NCI-H146 treated with DMSO at 0.1 percent for 48 hours (cell line): ENCODE measurements around the gene TGM5.
"Not testable (repeated sequence)": the region's sequence is repeated elsewhere in the genome, so short reads cannot be mapped to it uniquely, and the experiment has no call there.

Source experiments
- DNase-seq: peaks from one replicate; lab custom pipeline; 2025; ENCODE audit not compliant: unreplicated experiment; lab: John Stamatoyannopoulos, UW

Gene TGM5

GRCh38 chr15:43275740-43276562 is 9.2 kb upstream of the TGM5 start:
- no peak for DNase-seq

DNA sequence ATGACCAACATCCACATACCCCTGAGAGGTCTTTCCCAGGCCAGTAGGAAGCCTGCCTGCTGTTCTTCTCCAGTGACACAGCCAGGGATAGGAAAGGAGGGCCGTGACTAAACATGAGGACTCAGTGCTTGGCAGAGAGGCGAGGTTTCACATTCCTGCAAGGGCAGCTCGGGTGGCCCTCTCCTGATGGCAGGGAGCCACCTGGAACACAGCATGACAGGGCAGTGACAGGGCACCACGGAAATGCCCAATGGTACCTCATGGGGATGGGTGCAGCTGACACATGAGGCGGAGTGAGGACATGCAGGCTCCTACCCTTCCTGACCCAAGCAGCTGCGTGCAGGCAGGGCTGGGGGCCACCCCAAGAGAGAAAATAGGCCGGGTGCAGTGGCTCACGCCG is 7.4 kb upstream of the TGM5 start:
- DNase-seq = no peak

DNA sequence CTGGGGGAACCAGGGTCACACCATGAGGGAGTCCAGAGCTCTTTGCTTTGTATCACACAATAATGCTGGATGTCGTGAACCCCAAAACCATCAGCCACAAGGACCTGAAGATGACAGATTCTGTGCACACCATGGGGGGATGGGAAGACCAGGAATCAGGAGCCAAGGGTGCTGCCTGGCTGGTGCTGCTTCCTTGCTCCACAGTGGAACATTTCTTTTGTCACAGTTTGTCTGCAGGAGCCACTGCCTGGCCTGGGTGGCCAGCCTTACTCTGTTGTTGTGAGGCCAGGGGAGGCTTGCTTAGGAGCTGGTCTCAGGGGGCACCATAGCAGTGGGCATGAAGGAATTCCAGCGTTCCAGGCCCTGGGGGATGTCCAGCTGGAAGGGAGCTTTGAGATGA is 6.5 kb upstream of the TGM5 start:
- DNase-seq = no peak

DNA sequence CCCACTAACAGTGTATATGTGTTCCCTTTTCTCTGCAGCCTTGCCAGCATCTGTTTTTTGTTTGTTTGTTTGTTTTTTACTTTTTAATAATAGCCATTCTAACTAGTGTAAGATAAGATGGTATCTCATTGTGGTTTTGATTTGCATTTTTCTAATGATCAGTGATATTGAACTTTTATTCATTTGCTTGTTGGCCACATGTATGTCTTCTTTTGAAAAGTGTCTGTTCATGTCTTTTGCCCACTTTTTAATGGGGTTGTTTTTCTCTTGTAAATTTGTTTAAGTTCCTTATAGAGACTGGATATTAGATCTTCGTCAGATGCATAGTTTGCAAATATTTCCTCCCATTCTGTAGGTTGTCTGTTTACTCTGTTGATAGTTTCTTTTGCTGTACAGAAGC is 5.2 kb upstream of the TGM5 start:
- not testable (repeated sequence) for DNase-seq

GRCh38 chr15:43270676-43271306 is 4.1 kb upstream of the TGM5 start:
- DNase-seq = no peak

DNA sequence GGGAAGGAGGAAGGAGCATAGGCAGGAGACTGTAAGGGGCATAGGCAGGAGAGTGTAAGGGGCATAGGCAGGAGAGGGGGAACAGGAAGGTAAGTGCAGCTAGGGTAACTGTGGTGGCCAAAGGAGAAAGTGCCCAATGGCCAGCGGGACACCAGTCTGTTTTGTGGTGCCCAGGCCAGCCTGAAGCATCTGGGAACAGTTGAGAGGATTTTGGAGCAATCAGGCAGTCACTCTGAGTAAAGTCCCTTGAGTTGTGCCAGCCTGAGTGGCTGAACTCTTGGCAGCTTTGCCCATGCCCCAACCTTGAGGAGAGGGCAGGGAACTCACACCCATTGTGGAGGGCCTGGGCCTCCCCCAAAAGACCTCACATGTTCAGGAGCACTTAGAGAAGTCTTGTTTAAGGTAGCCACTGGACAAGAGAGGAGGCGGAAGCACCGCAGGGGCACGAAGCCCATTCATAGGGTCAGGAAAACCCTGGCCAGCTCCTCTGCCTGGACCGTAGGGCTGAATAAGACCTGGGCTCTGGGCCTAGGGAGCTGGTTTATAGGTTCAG is 3.5 kb upstream of the TGM5 start:
- DNase-seq = no peak

- DNase-seq = no peak
Observed at GRCh38 chr15:43268111-43269105, 1.7 kb upstream of the TGM5 start.

DNA sequence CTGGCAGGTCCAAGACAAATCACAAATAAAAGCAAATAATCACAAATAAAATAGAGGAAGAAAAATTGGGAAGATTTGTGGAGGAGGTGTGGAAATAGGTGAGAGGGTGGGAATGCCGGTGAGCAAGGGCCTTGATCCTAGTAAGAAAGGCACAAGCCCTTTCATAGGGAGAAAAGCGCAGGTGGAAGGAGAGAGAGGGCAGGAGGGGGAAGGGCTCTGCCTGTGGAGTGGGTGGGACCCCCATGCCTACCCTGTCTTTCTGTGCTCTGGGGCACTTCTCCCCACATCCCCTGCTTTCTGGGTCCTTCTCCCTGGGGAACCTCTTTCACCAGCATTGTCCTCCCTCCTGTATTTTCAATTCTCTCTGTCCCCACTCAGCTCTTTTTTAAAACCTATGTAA is 711 bp upstream of the TGM5 start:
- DNase-seq = no peak

DNA sequence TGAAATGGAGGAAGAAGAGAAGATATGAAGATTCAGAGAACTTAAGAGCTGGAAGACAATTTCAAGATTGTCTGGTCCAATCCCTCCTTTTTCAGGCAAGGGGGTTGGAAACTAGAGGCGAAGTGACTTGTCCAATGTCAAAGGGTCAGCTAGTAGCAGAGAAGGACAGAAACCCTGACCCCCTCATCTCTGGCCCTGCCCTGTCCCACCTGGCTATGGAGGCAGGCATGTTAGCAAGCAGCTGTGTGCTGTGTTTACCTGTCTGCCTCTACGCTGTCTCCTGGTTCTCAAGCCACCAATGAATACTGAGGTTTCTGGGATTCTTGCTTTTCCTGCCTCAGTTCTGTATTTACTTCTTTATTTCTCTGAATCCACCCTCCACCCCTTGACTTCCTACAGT is 342 bp downstream of the TGM5 start:
- DNase-seq = no peak

GRCh38 chr15:43260011-43260615 is 6.6 kb downstream of the TGM5 start:
- no peak for DNase-seq

DNA sequence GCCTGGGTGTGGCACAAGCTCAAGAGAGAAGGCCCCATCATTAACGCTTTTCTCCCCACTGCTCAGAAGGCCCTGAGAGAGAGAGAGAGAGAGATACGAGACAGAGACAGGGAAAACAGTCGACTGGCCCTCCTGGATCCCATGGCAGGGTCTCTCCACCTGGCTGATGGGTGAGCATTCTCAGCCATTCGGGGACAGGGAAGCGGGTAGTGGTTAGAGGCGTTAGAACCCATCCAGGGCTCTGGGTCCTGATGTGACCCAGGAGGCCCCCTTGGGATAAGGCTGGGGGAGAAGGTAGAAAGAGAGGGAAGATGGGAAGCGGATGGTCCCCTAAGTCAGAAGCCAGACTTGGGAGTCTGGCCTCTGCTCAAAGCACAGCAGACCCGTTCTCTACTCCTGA is 7.9 kb downstream of the TGM5 start:
- DNase-seq = no peak

DNA sequence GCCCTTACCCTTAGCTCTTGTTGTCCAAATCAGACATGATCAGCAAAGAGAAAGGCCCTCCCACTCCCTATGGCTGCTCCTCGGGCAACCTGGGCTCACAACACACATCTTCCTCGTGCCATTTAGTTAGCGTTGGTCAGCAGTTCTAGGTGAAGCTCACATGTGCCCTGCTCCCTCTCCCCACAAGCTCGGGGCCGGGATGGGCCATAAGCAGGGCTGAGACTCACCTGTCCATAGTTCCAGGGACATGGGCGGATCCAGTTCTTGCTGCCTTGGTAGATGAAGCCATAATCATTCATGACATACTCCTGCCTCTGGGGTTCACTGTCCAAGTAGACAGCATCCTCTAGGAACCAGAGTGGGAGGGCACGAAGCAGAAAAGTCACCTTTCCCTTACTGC is 10.4 kb downstream of the TGM5 start:
- DNase-seq = no peak

- DNase-seq = no peak
Observed at GRCh38 chr15:43255376-43255775, 11.4 kb downstream of the TGM5 start.

DNA sequence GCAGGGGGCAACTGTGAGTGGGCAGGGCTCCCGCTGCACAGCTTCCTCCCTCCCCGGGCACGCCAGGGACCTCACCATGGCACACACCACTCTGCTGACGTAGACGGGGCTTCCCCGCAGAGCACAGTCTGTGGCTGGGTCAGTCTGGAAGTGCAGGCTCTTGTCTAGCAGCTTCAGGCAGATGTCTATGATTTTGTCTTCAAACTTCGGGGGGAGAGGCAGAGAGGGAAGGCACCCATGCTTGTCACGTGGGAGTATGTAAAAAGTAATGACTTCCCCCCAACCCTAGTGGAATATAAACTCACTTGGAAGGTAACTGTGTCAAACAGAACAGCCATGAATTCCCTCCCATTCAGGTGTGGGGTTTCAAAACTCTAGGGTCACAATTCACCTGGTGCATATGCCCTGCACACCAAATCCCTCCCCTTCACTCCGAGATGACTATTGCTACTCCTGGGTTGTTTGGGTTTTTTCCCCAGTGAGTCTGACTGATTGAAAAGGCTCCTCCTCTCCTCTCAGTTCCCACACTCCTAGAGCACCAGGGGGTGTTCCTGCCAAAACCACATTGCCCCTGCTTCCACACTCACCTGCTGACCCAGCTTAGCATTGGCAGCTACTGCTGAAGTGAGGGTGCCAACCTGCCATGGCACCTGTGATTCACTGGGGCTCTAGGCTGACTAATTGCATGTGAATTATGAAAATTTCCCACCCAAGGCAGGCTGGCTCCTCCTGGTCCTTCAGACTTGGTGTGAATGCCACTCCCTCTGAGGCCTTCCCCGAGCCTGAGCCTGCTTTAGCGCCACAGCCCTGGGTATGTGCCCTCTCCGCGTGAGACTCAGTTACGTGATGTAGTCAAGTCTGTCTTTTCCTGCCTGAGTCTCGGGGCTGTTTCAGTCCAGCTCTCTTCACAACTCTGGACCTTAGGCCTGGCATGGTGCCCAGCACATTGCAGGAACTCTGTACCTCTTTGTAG is 13.0 kb downstream of the TGM5 start:
- no peak for DNase-seq

GRCh38 chr15:43251871-43252250 is 14.9 kb downstream of the TGM5 start:
- DNase-seq = no peak

GRCh38 chr15:43251185-43251870 is 15.4 kb downstream of the TGM5 start:
- no peak for DNase-seq

DNA sequence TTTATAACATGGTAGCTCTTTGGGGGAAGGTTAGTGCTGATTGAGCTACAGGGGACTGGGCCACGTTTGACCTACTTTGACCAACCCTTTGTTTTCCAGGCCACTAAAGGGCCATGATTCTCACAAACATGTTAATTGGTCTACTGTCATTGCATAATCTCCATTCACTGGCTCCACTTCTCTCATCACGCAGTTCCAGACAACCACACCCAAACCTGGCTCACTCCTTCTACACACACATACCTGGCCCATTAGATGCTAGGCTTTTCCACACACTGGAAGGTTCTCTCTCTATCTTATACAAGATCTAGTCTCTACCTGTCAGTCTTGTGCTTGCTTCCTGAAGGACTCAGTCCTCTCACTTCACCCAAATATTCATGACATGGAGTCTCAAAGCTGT is 15.9 kb downstream of the TGM5 start:
- DNase-seq = no peak

DNA sequence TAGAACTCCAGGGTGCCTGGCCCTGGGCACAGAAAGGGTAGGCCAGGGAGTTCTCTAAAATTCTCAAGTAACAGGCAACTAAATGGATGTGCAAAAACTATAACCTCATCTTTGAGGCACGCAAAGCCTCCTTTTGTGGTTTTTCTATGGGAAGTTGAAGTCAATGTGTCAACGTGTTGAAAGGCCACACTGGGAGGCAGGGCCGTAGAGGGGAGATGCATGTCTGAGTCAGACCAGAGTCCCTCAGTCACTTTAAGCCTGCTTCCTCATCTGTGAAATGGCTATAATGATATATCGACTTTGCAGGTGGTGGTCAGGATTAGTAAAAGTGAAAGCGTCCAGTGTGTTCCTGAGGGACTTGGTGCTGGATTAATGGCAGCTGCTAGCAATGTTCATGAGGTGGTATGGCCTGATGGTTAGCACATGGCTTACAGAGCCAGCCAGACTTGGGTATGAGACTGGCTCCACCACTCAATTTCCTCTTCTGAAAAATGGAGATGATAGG is 17.0 kb downstream of the TGM5 start:
- DNase-seq = no peak

DNA sequence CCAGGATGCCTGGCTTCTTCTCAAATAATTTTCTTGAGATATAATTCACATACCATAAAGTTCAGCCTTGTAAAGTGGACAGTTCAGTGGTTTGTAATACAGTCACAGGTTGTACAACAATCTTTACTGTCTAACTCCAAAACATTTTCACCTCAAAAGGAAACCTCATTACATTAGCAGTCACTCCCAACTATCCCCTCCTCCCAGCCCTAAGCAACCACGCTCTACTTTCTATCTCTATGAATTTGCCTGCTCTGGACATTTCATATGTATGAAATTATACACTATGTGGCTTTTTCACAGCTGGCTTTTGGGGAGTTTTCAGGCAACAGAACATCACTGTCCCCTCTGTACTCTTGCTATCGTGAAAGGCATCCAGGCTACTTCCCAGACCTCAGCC is 17.5 kb downstream of the TGM5 start:
- DNase-seq = no peak
